B cell (primary cell): Measurements from ENCODE around the gene RAP1GAP2. TPM values are rescaled to one million over a fixed set of nuclear protein-coding genes. Genes with fewer than 3 reads are reported as not detected.

ENCODE experiments used
- ATAC-seq: fragments of 200-7000 bp; cut with Tn5 transposase; one replicate; pipeline ENCODE4 v1.10.0; 2021; ENCODE audit warnings: low read depth, mild to moderate bottlenecking, moderate number of reproducible peaks, moderate library complexity
- CTCF ChIA-PET: fragments of 350-600 bp; sonication (Branson Sonifier 250); formaldehyde crosslinking; loops from one replicate; lab custom pipeline; 2021; ENCODE audit warnings: antibody characterized with exemption, inconsistent platforms; lab: Charles Lee
- POLR2A ChIA-PET: fragments of 350-600 bp; sonication (Branson Sonifier 250); formaldehyde crosslinking; loops from one replicate; lab custom pipeline; 2021; ENCODE audit warnings: antibody characterized with exemption; lab: Charles Lee
- DNase-seq: peaks from one replicate; pipeline ENCODE4 v3.0.0; 2013
- H2AFZ ChIP-seq: 2 replicates; pipeline ENCODE4 v1.6.1; 2012; ENCODE audit warnings: mild to moderate bottlenecking, low read depth, low read length; ENCODE audit not compliant: insufficient read depth, poor library complexity, severe bottlenecking
- H3K27ac ChIP-seq, 2 donors: 1 replicate in 1 of 2; 2 replicates in 1 of 2; pipeline ENCODE4 v1.5.1; 2012 to 2013; ENCODE audit warnings: low read length in 2 of 2, mild to moderate bottlenecking in 2 of 2, moderate library complexity in 1 of 2
- H3K27me3 ChIP-seq, 4 experiments: fragments of 200-600 bp in 1 of 4; sonication (generic) in 1 of 4; replicated peaks in 1 of 4; 1 replicate in 2 of 4; 2 replicates in 2 of 4; pipeline versions ENCODE4 v1.6.1 to v1.7.0; 2013 to 2016; ENCODE audit warnings: low read length in 3 of 4, mild to moderate bottlenecking in 2 of 4, mixed read lengths in 1 of 4, moderate library complexity in 1 of 4; ENCODE audit not compliant: insufficient read depth in 4 of 4, control insufficient read depth in 3 of 4; ENCODE audit errors: control extremely low read depth in 1 of 4
- H3K36me3 ChIP-seq, 2 experiments: replicated peaks in 1 of 2; 1 replicate in 1 of 2; 2 replicates in 1 of 2; pipeline versions ENCODE4 v1.6.1 to v1.7.1; 2013; ENCODE audit warnings: low read length in 1 of 2; ENCODE audit not compliant: insufficient read depth in 2 of 2, control insufficient read depth in 1 of 2; ENCODE audit errors: control extremely low read depth in 1 of 2, extremely low read depth in 1 of 2
- H3K4me1 ChIP-seq, 2 donors: fragments of 200-600 bp in 1 of 2; sonication (generic) in 1 of 2; 1 replicate in 1 of 2; 2 replicates in 1 of 2; pipeline versions ENCODE4 v1.5.1 to v1.6.1; 2013 to 2017; ENCODE audit warnings: low read length in 2 of 2; ENCODE audit not compliant: control insufficient read depth in 2 of 2, insufficient read depth in 2 of 2
- H3K4me2 ChIP-seq: replicated peaks from 2 replicates; pipeline ENCODE3; 2012; ENCODE audit warnings: mild to moderate bottlenecking, low read depth, low read length; ENCODE audit not compliant: poor library complexity, severe bottlenecking
- H3K4me3 ChIP-seq, 5 experiments: fragments of 200-600 bp in 1 of 5; sonication (generic) in 1 of 5; 1 replicate in 3 of 5; 2 replicates in 2 of 5; pipeline versions ENCODE4 v1.5.1 to v1.7.0; 2011 to 2016; ENCODE audit warnings: low read length in 4 of 5, mild to moderate bottlenecking in 4 of 5, low read depth in 2 of 5, control low read depth in 1 of 5, moderate library complexity in 1 of 5; ENCODE audit not compliant: insufficient read depth in 1 of 5; ENCODE audit errors: control extremely low read depth in 1 of 5, extremely low read depth in 1 of 5
- H3K79me2 ChIP-seq: fragments of 200-600 bp; sonication (generic); one replicate; pipeline ENCODE4 v1.6.0; 2016; ENCODE audit warnings: low read length; ENCODE audit not compliant: control insufficient read depth, insufficient read depth
- H3K9ac ChIP-seq: fragments of 200-600 bp; sonication (generic); 2 replicates; pipeline ENCODE4 v1.6.1; 2017; ENCODE audit warnings: mild to moderate bottlenecking, low read length, moderate library complexity
- H3K9me3 ChIP-seq, 3 donors: one replicate each; pipeline versions ENCODE4 v1.6.1 to v1.7.1; 2013; ENCODE audit warnings: low read length in 2 of 3; ENCODE audit not compliant: control insufficient read depth in 2 of 3, insufficient read depth in 1 of 3; ENCODE audit errors: control extremely low read depth in 1 of 3
- H4K20me1 ChIP-seq: 2 replicates; pipeline ENCODE4 v1.6.0; 2012; ENCODE audit warnings: mild to moderate bottlenecking, low read length; ENCODE audit not compliant: insufficient read depth, control insufficient read depth, poor library complexity, severe bottlenecking
- H3K27ac Mint-ChIP-seq: one replicate; pipeline ENCODE4 v1.8.0; 2021; ENCODE audit warnings: mixed read lengths
- H3K27me3 Mint-ChIP-seq: one replicate; pipeline ENCODE4 v1.8.0; 2021; ENCODE audit warnings: mixed read lengths
- H3K4me1 Mint-ChIP-seq: one replicate; pipeline ENCODE4 v1.8.0; 2021; ENCODE audit warnings: mixed read lengths
- H3K4me3 Mint-ChIP-seq: one replicate; pipeline ENCODE4 v1.8.0; 2021; ENCODE audit warnings: mixed read lengths
- H3K9me3 Mint-ChIP-seq: one replicate; pipeline ENCODE4 v1.8.0; 2022; ENCODE audit warnings: mixed read lengths; ENCODE audit not compliant: insufficient read depth
- CTCF ChIP-seq: fragments of 200-600 bp; IDR thresholded peaks from one replicate; pipeline ENCODE4 v1.8.0; 2022; ENCODE audit warnings: antibody characterized with exemption, mild to moderate bottlenecking
- EZH2 ChIP-seq: IDR thresholded peaks from 2 replicates; pipeline ENCODE4 v1.6.1; 2012; ENCODE audit warnings: borderline replicate concordance, low read depth, mild to moderate bottlenecking, moderate library complexity, low read length; ENCODE audit not compliant: insufficient read depth, poor library complexity, severe bottlenecking
- WGBS: methylation state at CpG from one replicate; pipeline ENCODE4 v1.1.5; 2013; ENCODE audit warnings: missing lambda C conversion rate; ENCODE audit not compliant: insufficient coverage; 5-methylcytosine and 5-hydroxymethylcytosine counted together
- intact Hi-C: fragments of 100-400 bp; cut with micrococcal nuclease; formaldehyde crosslinking; loops from one replicate; pipeline ENCODE4 v1.10.0; 2022
- polyA plus RNA-seq: library from polyadenylated mRNA; depleted of rRNA; stranded (reverse); fragments of >200 nt; gene quantifications from 2 replicates; pipeline ENCODE4 v1.2.3, GENCODE V29; 2012
- total RNA-seq, 2 donors: library from RNA; stranded (reverse); fragments of 120-200 nt in 1 of 2; gene quantifications; 1 replicate in 1 of 2; 2 replicates in 1 of 2; pipeline versions ENCODE4 v1.2.3 to v1.2.4, GENCODE V29; 2013 to 2022

The RAP1GAP2 gene
- total and polyA plus RNA-seq, 2 donors (not counting 1 experiment from before 2014, with no cell fraction given) = 14.9 to 16.4 TPM

GRCh38 chr17:2909175-2909845 is 113.1 kb downstream of the RAP1GAP2 start:
- peaks cover 0 to 12% of the 10 kb centered on the region in 2 experiments for H3K36me3 ChIP-seq
- H3K4me1 ChIP-seq = peaks cover 0 to 4% of the 10 kb centered on the region in 2 donors
- Mint-ChIP-seq H3K9me3 (peaks cover 4% of the 10 kb centered on the region), H3K4me3 (no peak overlapping the region), H3K27ac (no peak overlapping the region), H3K27me3 (no peaks in the 10 kb centered on the region), H3K4me1 (peaks cover 11% of the 10 kb centered on the region)
- TF ChIP-seq EZH2 = no peak
- TF ChIP-seq CTCF = no peak
- H3K27me3 ChIP-seq = no peaks in the 10 kb centered on the region
- H3K9ac ChIP-seq = no peak overlapping the region
- intact Hi-C loops = no loop called here
- H3K4me2 ChIP-seq = no peak overlapping the region
- ChIA-PET POLR2A (interaction anchor here (0.5 kb wide), 1 partner anchor 1218 kb away, joined by 4 read pairs; no protein-coding TSS in a partner anchor), CTCF (interaction anchor here (0.8 kb wide), 1 partner anchor 72 kb away, joined by 3 read pairs; no protein-coding TSS in a partner anchor)
- no peak for ATAC-seq
- H3K27ac ChIP-seq = no peak overlapping the region
- H2AFZ ChIP-seq = no peak overlapping the region
- peaks cover 0 to 14% (median 0%) of the 10 kb centered on the region in 3 donors for H3K9me3 ChIP-seq
- H3K79me2 ChIP-seq = no peaks in the 10 kb centered on the region
- no peak overlapping the region for H3K4me3 ChIP-seq
- peaks cover 17% of the 10 kb centered on the region for H4K20me1 ChIP-seq
- DNase-seq = no peak
- 95% methylated on average over 12 of the region's 13 CpGs for WGBS

- no peak overlapping the region for H3K9ac ChIP-seq
- H3K27me3 Mint-ChIP-seq = no peaks in the 10 kb centered on the region
- WGBS = 73% methylated on average over 3 of the region's 4 CpGs
- H3K4me3 ChIP-seq = no peak overlapping the region
- H3K79me2 ChIP-seq = no peaks in the 10 kb centered on the region
- no peak for TF ChIP-seq CTCF
- TF ChIP-seq EZH2 = no peak
- ATAC-seq (no peak), DNase-seq (no peak)
- intact Hi-C loops = no loop called here
- ChIA-PET POLR2A (no interaction called here), CTCF (interaction anchor here (0.8 kb wide), 1 partner anchor 73 kb away, joined by 3 read pairs; no protein-coding TSS in a partner anchor)
- H3K27ac ChIP-seq = no peak overlapping the region
- H3K9me3 Mint-ChIP-seq = peaks cover 4% of the 10 kb centered on the region
- H3K4me2 ChIP-seq = no peak overlapping the region
- no peak overlapping the region for H3K4me3 Mint-ChIP-seq
- peaks cover 0 to 12% of the 10 kb centered on the region in 2 experiments for H3K36me3 ChIP-seq
- H3K27ac Mint-ChIP-seq = no peak overlapping the region
- H3K4me1 Mint-ChIP-seq = peaks cover 11% of the 10 kb centered on the region
- H3K9me3 ChIP-seq = peaks cover 0 to 14% (median 0%) of the 10 kb centered on the region in 3 donors
- H4K20me1 ChIP-seq = peaks cover 14% of the 10 kb centered on the region
- H3K27me3 ChIP-seq = no peaks in the 10 kb centered on the region
- H2AFZ ChIP-seq = no peak overlapping the region
- peaks cover 0 to 4% of the 10 kb centered on the region in 2 donors for H3K4me1 ChIP-seq
Observed at GRCh38 chr17:2909846-2910234, 113.6 kb downstream of the RAP1GAP2 start.
